Progenitor cell of endocrine pancreas (in vitro differentiated cells): ENCODE results near the gene PROSER3. TPM values are rescaled to one million over a fixed set of nuclear protein-coding genes. Genes with fewer than 3 reads are reported as not detected.

Source experiments
- DNase-seq: peaks from one replicate; pipeline ENCODE4 v3.0.0; 2021; ENCODE audit warnings: low spot score; ENCODE audit not compliant: unreplicated experiment
- H3K27ac Mint-ChIP-seq: 2 replicates; pipeline ENCODE4 v1.8.0; 2021; ENCODE audit warnings: mild to moderate bottlenecking, moderate library complexity, mixed read lengths
- H3K27me3 Mint-ChIP-seq: 2 replicates; pipeline ENCODE4 v1.8.0; 2021; ENCODE audit warnings: mixed read lengths
- H3K36me3 Mint-ChIP-seq: 2 replicates; pipeline ENCODE4 v1.8.0; 2022; ENCODE audit warnings: mixed read lengths; ENCODE audit not compliant: insufficient read depth
- H3K4me1 Mint-ChIP-seq: 2 replicates; pipeline ENCODE4 v1.8.0; 2021; ENCODE audit warnings: low read depth, mixed read lengths
- H3K4me3 Mint-ChIP-seq: 2 replicates; pipeline ENCODE4 v1.8.0; 2021; ENCODE audit warnings: low read depth, mild to moderate bottlenecking, moderate library complexity, mixed read lengths
- H3K9me3 Mint-ChIP-seq: 2 replicates; pipeline ENCODE4 v1.8.0; 2021; ENCODE audit warnings: low read depth, mixed read lengths
- CTCF ChIP-seq: fragments of 200-600 bp; sonication (generic); IDR thresholded peaks from one replicate; pipeline ENCODE4 v1.5.0; 2021; ENCODE audit warnings: antibody characterized with exemption, mild to moderate bottlenecking; ENCODE audit not compliant: unreplicated experiment
- total RNA-seq: library from RNA; stranded (reverse); gene quantifications from 2 replicates; pipeline ENCODE4 v1.2.1, GENCODE V29; 2021

The PROSER3 gene
- total RNA-seq, 1 donor from 2014 or later: 58.6 TPM

- peak overlapping the region; percentile 97 for H3K27ac Mint-ChIP-seq
- H3K9me3 Mint-ChIP-seq: no peaks in the 10 kb centered on the region
- H3K27me3 Mint-ChIP-seq: no peaks in the 10 kb centered on the region
- H3K4me3 Mint-ChIP-seq: peak overlapping the region; percentile 82
- peaks cover 1% of the 10 kb centered on the region for H3K36me3 Mint-ChIP-seq
- peak; percentile 85 for TF ChIP-seq CTCF
- peak; percentile 78 for DNase-seq
- H3K4me1 Mint-ChIP-seq: peaks cover 21% of the 10 kb centered on the region
Measured at GRCh38 chr19:35716801-35717664, 40.9 kb upstream of the PROSER3 start.

GRCh38 chr19:35717665-35718344 is 40.2 kb upstream of the PROSER3 start, which contains the start of gene KMT2B:
KMT2B (plus strand) TSS chr19:35718003; CDS start chr19:35718019, 16 bp downstream.
- Mint-ChIP-seq H3K4me3 (peak within 1 kb of the TSS; percentile 87), H3K27me3 (no peaks in the 10 kb centered on the region), H3K4me1 (peaks cover 21% of the 10 kb centered on the region), H3K9me3 (no peaks in the 10 kb centered on the region), H3K27ac (peak within 1 kb of the TSS; percentile 97), H3K36me3 (peaks cover 4% of the 10 kb centered on the region)
- DNase-seq: peak; percentile 93
- TF ChIP-seq CTCF: no peak

- no peak for DNase-seq
- peak overlapping the region; percentile 86 for H3K27ac Mint-ChIP-seq
- no peaks in the 10 kb centered on the region for H3K9me3 Mint-ChIP-seq
- H3K4me3 Mint-ChIP-seq: peak overlapping the region; percentile 87
- no peak for TF ChIP-seq CTCF
- H3K27me3 Mint-ChIP-seq: no peaks in the 10 kb centered on the region
- H3K4me1 Mint-ChIP-seq: peaks cover 21% of the 10 kb centered on the region
- H3K36me3 Mint-ChIP-seq: peaks cover 8% of the 10 kb centered on the region
Measured at GRCh38 chr19:35718345-35719041, 39.5 kb upstream of the PROSER3 start.

- peaks cover 12% of the 10 kb centered on the region for H3K36me3 Mint-ChIP-seq
- H3K4me1 Mint-ChIP-seq: peaks cover 21% of the 10 kb centered on the region
- peak overlapping the region; percentile 87 for H3K4me3 Mint-ChIP-seq
- H3K27ac Mint-ChIP-seq: peak overlapping the region; percentile 86
- TF ChIP-seq CTCF: no peak
- H3K27me3 Mint-ChIP-seq: no peaks in the 10 kb centered on the region
- DNase-seq: no peak
- H3K9me3 Mint-ChIP-seq: no peaks in the 10 kb centered on the region
Measured at GRCh38 chr19:35719402-35720162, 38.4 kb upstream of the PROSER3 start.
